ENCODE results near the gene PIP5K1B. TPM values are rescaled to one million over a fixed set of nuclear protein-coding genes. Genes with fewer than 3 reads are reported as not detected.

Gene PIP5K1B
- total RNA-seq, 1 experiment from 2014 or later: 0.20 TPM

DNA sequence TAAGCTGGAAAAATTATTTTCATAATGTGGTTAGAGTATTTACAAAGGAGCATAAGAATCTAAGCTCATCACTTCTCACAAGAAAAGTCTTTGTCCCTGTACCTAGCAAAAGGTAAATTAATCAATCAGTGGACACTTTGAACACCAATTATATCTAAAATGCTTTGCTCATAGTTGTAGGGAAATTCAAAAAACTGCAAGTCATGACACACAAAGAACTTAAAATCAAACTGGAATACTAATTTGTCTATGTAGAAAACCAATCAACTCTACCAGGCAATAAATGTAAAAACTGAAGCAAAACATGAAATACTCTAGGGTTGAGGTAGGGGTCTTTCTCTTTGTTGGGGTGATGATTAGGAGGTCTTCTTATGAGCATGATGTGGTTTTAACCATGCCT lies 173.4 kb downstream of the PIP5K1B start:
- DNase-seq (ENCODE audit: low read depth, low spot score): no peak
- ATAC-seq: no peak
- POLR2A ChIA-PET: no interaction called here
- H3K27ac ChIP-seq (ENCODE audit: low read depth, low read length): no peak overlapping the region
- RAD21 ChIA-PET (ENCODE audit: low non-redundant PET in 1 of 2, low total read pairs in 2 of 2, uncharacterized antibody in 2 of 2, unreplicated experiment in 2 of 2): no interaction called here
- no peak overlapping the region for H3K4me3 ChIP-seq (replicated peaks in 1 of 2; ENCODE audit: low read depth in 1 of 2, low read length in 2 of 2)
- CTCF ChIA-PET: no interaction called here
- H3K79me2 ChIP-seq (ENCODE audit: insufficient read depth, low read length): no peaks in the 10 kb centered on the region
- no peaks in the 10 kb centered on the region for H3K36me3 ChIP-seq (ENCODE audit: control insufficient read depth in 1 of 2, insufficient read depth in 2 of 2, low read length in 2 of 2)
- no peaks in the 10 kb centered on the region for H4K20me1 ChIP-seq (ENCODE audit: insufficient read depth)
- H3K4me1 ChIP-seq (ENCODE audit: control insufficient read depth in 1 of 2, insufficient read depth in 2 of 2, low read length in 2 of 2): no peaks in the 10 kb centered on the region
- no peaks in the 10 kb centered on the region for H3K9me2 ChIP-seq (ENCODE audit: insufficient read depth)
- no peak overlapping the region for H2AFZ ChIP-seq (ENCODE audit: low read depth, low read length, poor library complexity, severe bottlenecking)
- H3K27me3 ChIP-seq (ENCODE audit: insufficient read depth, low read length): peaks cover 50% of the 10 kb centered on the region
- intact Hi-C loops (cut with micrococcal nuclease): no loop called here
- no TSS peak for BruUV-seq (replicated peaks)
- no peak for TF ChIP-seq EZH2phosphoT487 (IDR thresholded peaks at IDR 0.05; ENCODE audit: borderline replicate concordance)
- TF ChIP-seq TCF7L2 (IDR thresholded peaks at IDR 0.05; ENCODE audit: borderline replicate concordance, extremely low read depth, insufficient read depth, insufficient read length): no peak
- TF ChIP-seq EZH2 (IDR thresholded peaks at IDR 0.05): no peak
- no peak for TF ChIP-seq POLR2AphosphoS5 (IDR thresholded peaks at IDR 0.05; ENCODE audit: low read depth, low read length)
- TF ChIP-seq POLR2A (IDR thresholded peaks at IDR 0.05; ENCODE audit: borderline replicate concordance, extremely low read depth, insufficient read depth, insufficient read length): no peak
- TF ChIP-seq JUND (IDR thresholded peaks at IDR 0.05): no peak
- TF ChIP-seq FOSL1 (IDR thresholded peaks at IDR 0.05; ENCODE audit: low read depth): no peak
- no peak for TF ChIP-seq ATF3 (IDR thresholded peaks at IDR 0.05)
- TF ChIP-seq SIN3A (IDR thresholded peaks at IDR 0.05; ENCODE audit: low read depth): no peak
- no peak overlapping the region for H3K9ac ChIP-seq (ENCODE audit: low read length)
- no peaks in the 10 kb centered on the region for H3K9me3 ChIP-seq (ENCODE audit: control insufficient read depth in 1 of 2, insufficient read depth in 1 of 2, low read depth in 1 of 2, low read length in 2 of 2)
- no peak overlapping the region for H3K4me2 ChIP-seq (ENCODE audit: low read length)

DNA sequence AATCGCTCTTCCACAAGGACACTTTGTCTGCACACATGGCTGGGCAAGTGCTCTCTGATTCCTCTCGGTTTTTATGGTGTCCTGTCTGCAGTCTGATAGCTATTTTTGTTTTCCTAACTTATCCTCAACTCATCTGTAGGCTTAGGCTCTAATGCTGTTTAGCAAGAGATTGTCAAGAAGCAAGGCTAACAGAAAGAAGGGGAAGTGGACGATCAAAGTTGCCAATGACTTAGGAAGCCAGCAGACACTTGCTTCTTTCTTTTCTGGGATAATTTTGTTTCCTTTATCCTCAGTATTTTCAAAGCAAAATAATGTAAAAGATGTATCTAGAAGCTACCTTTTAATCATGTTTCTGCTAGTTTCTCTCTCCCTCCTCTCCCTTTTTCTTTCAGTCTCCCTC lies 178.2 kb downstream of the PIP5K1B start:
- intact Hi-C loops (cut with micrococcal nuclease): no loop called here
- H3K4me1 ChIP-seq (ENCODE audit: control insufficient read depth in 1 of 2, insufficient read depth in 2 of 2, low read length in 2 of 2): no peaks in the 10 kb centered on the region
- no TSS peak for BruUV-seq (replicated peaks)
- no peak overlapping the region for H3K4me3 ChIP-seq (replicated peaks in 1 of 2; ENCODE audit: low read depth in 1 of 2, low read length in 2 of 2)
- no peak overlapping the region for H2AFZ ChIP-seq (ENCODE audit: low read depth, low read length, poor library complexity, severe bottlenecking)
- no peaks in the 10 kb centered on the region for H3K79me2 ChIP-seq (ENCODE audit: insufficient read depth, low read length)
- H3K27me3 ChIP-seq (ENCODE audit: insufficient read depth, low read length): peaks cover 51% of the 10 kb centered on the region
- no peak overlapping the region for H3K27ac ChIP-seq (ENCODE audit: low read depth, low read length)
- H3K9me2 ChIP-seq (ENCODE audit: insufficient read depth): no peaks in the 10 kb centered on the region
- no peaks in the 10 kb centered on the region for H3K36me3 ChIP-seq (ENCODE audit: control insufficient read depth in 1 of 2, insufficient read depth in 2 of 2, low read length in 2 of 2)
- ATAC-seq (no peak), DNase-seq (ENCODE audit: low read depth, low spot score) (no peak)
- H4K20me1 ChIP-seq (ENCODE audit: insufficient read depth): no peaks in the 10 kb centered on the region
- no peak overlapping the region for H3K9ac ChIP-seq (ENCODE audit: low read length)
- RAD21 ChIA-PET (ENCODE audit: low non-redundant PET in 1 of 2, low total read pairs in 2 of 2, uncharacterized antibody in 2 of 2, unreplicated experiment in 2 of 2): no interaction called here
- POLR2A ChIA-PET: no interaction called here
- CTCF ChIA-PET: no interaction called here
- H3K4me2 ChIP-seq (ENCODE audit: low read length): no peak overlapping the region
- TF ChIP-seq EGR1 (IDR thresholded peaks at IDR 0.05; ENCODE audit: low read depth): no peak
- TF ChIP-seq SP1 (IDR thresholded peaks at IDR 0.05; ENCODE audit: low read depth): no peak
- TF ChIP-seq CBX3 (IDR thresholded peaks at IDR 0.05; ENCODE audit: low read depth): no peak
- TF ChIP-seq POLR2AphosphoS5 (IDR thresholded peaks at IDR 0.05; ENCODE audit: low read depth, low read length): no peak
- TF ChIP-seq, protein P1, sequence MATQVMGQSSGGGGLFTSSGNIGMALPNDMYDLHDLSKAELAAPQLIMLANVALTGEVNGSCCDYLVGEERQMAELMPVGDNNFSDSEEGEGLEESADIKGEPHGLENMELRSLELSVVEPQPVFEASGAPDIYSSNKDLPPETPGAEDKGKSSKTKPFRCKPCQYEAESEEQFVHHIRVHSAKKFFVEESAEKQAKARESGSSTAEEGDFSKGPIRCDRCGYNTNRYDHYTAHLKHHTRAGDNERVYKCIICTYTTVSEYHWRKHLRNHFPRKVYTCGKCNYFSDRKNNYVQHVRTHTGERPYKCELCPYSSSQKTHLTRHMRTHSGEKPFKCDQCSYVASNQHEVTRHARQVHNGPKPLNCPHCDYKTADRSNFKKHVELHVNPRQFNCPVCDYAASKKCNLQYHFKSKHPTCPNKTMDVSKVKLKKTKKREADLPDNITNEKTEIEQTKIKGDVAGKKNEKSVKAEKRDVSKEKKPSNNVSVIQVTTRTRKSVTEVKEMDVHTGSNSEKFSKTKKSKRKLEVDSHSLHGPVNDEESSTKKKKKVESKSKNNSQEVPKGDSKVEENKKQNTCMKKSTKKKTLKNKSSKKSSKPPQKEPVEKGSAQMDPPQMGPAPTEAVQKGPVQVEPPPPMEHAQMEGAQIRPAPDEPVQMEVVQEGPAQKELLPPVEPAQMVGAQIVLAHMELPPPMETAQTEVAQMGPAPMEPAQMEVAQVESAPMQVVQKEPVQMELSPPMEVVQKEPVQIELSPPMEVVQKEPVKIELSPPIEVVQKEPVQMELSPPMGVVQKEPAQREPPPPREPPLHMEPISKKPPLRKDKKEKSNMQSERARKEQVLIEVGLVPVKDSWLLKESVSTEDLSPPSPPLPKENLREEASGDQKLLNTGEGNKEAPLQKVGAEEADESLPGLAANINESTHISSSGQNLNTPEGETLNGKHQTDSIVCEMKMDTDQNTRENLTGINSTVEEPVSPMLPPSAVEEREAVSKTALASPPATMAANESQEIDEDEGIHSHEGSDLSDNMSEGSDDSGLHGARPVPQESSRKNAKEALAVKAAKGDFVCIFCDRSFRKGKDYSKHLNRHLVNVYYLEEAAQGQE (IDR thresholded peaks at IDR 0.05; ENCODE audit: low read depth): no peak
- no peak for TF ChIP-seq SIN3A (IDR thresholded peaks at IDR 0.05; ENCODE audit: low read depth)
- TF ChIP-seq ELF1 (IDR thresholded peaks at IDR 0.05; ENCODE audit: borderline replicate concordance, low read depth): no peak
- TF ChIP-seq CEBPB (IDR thresholded peaks at IDR 0.05; ENCODE audit: low read depth): no peak
- TF ChIP-seq, protein P2, sequence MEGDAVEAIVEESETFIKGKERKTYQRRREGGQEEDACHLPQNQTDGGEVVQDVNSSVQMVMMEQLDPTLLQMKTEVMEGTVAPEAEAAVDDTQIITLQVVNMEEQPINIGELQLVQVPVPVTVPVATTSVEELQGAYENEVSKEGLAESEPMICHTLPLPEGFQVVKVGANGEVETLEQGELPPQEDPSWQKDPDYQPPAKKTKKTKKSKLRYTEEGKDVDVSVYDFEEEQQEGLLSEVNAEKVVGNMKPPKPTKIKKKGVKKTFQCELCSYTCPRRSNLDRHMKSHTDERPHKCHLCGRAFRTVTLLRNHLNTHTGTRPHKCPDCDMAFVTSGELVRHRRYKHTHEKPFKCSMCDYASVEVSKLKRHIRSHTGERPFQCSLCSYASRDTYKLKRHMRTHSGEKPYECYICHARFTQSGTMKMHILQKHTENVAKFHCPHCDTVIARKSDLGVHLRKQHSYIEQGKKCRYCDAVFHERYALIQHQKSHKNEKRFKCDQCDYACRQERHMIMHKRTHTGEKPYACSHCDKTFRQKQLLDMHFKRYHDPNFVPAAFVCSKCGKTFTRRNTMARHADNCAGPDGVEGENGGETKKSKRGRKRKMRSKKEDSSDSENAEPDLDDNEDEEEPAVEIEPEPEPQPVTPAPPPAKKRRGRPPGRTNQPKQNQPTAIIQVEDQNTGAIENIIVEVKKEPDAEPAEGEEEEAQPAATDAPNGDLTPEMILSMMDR (IDR thresholded peaks at IDR 0.05 in 2 of 3, conservative IDR thresholded peaks at IDR 0.05 in 1 of 3; ENCODE audit: borderline replicate concordance in 1 of 3, insufficient read depth in 1 of 3, low read depth in 2 of 3, low read length in 2 of 3): no peak
- no peak for TF ChIP-seq RAD21 (IDR thresholded peaks at IDR 0.05; ENCODE audit: low read depth)
- TF ChIP-seq ATF3 (IDR thresholded peaks at IDR 0.05): no peak
- TF ChIP-seq ZFX (IDR thresholded peaks at IDR 0.05): no peak
- TF ChIP-seq FOSL1 (IDR thresholded peaks at IDR 0.05; ENCODE audit: low read depth): no peak
- H3K9me3 ChIP-seq (ENCODE audit: control insufficient read depth in 1 of 2, insufficient read depth in 1 of 2, low read depth in 1 of 2, low read length in 2 of 2): no peaks in the 10 kb centered on the region

Measured in HCT116 (cell line).